Measurements from ENCODE around the gene LILRB1.
"Not testable (repeated sequence)": the region's sequence is repeated elsewhere in the genome, so short reads cannot be mapped to it uniquely, and the experiment has no call there.

Gene LILRB1

GRCh38 chr19:54626757-54627156 lies 3.5 kb upstream of the LILRB1 start:
- DNase-seq, result no peak

- not testable (repeated sequence) for DNase-seq
Observed at GRCh38 chr19:54627912-54628311, 2.4 kb upstream of the LILRB1 start.

GRCh38 chr19:54630782-54631181 lies 498 bp downstream of the LILRB1 start:
- DNase-seq, result no peak

- DNase-seq, result not testable (repeated sequence)
Observed at GRCh38 chr19:54631489-54632337, 1.4 kb downstream of the LILRB1 start.

GRCh38 chr19:54632517-54632916 lies 2.2 kb downstream of the LILRB1 start:
- not testable (repeated sequence) for DNase-seq

- no peak for DNase-seq
Observed at GRCh38 chr19:54633401-54633800, 3.1 kb downstream of the LILRB1 start.

- DNase-seq, result not testable (repeated sequence)
Observed at GRCh38 chr19:54636081-54636480, 5.8 kb downstream of the LILRB1 start.

- DNase-seq, result no peak
Observed at GRCh38 chr19:54638683-54639082, 8.4 kb downstream of the LILRB1 start.

GRCh38 chr19:54642953-54643352 lies 12.7 kb downstream of the LILRB1 start:
- DNase-seq, result not testable (repeated sequence)

GRCh38 chr19:54643583-54643982 lies 13.3 kb downstream of the LILRB1 start:
- not testable (repeated sequence) for DNase-seq

- no peak for DNase-seq
Observed at GRCh38 chr19:54644056-54644455, 13.8 kb downstream of the LILRB1 start.

GRCh38 chr19:54646331-54646841 lies 16.1 kb downstream of the LILRB1 start:
- DNase-seq, result no peak

- DNase-seq, result no peak
Observed at GRCh38 chr19:54648129-54648528, 17.8 kb downstream of the LILRB1 start.

- DNase-seq, result no peak
Observed at GRCh38 chr19:54650108-54650655, 19.9 kb downstream of the LILRB1 start.

GRCh38 chr19:54653181-54653809 lies 23.0 kb downstream of the LILRB1 start:
- DNase-seq, result no peak

GRCh38 chr19:54654447-54655321 lies 24.4 kb downstream of the LILRB1 start:
- DNase-seq, result no peak

GRCh38 chr19:54659300-54659699 lies 29.0 kb downstream of the LILRB1 start:
- no peak for DNase-seq

- no peak for DNase-seq
Observed at GRCh38 chr19:54660306-54660705, 30.0 kb downstream of the LILRB1 start.

GRCh38 chr19:54660964-54661363 lies 30.7 kb downstream of the LILRB1 start:
- DNase-seq, result no peak

- no peak for DNase-seq
Observed at GRCh38 chr19:54661846-54662481, 31.7 kb downstream of the LILRB1 start.

- no peak for DNase-seq
Observed at GRCh38 chr19:54662730-54663129, 32.4 kb downstream of the LILRB1 start, which contains the start of gene LILRB4. Gene LILRB4, plus strand, starts transcription at chr19:54662985. Its CDS starts 49 bp downstream, at chr19:54663034.

GRCh38 chr19:54665530-54665929 lies 35.2 kb downstream of the LILRB1 start:
- DNase-seq, result no peak

All from activated CD8-positive, alpha-beta memory T cell treated with anti-CD3 and anti-CD28 coated beads for 24 hours (primary cell).